ENCODE data around the gene SPPL2C. TPM values are rescaled to one million over a fixed set of nuclear protein-coding genes. Genes with fewer than 3 reads are reported as not detected.

SPPL2C gene
- total RNA-seq, 1 experiment from 2014 or later, result not detected

DNA sequence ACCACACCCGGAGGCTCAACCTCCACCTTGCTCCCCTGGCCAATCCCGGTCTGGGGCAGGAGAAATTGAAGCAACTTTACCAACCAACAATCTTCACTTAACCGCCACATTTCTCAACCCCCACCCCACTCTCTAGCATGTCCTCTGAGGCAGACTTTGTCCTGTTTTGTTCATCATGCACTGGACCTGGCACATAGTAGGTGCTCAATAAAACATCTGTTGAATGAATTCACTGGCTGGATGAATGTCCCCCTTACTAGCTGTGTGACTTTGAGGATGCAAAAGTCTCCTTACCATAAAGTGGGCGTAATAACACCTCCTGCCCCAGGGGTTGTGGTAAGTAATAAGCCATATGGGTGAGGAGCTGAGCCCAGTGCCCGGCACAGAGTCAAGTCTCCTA lies 5.8 kb downstream of the SPPL2C start:
- Mint-ChIP-seq H3K9me3 (ENCODE audit: unreplicated experiment) (no peaks in the 10 kb centered on the region), H3K36me3 (ENCODE audit: insufficient read depth, unreplicated experiment) (peaks cover 6% of the 10 kb centered on the region), H3K4me3 (ENCODE audit: unreplicated experiment) (no peak overlapping the region), H3K27ac (ENCODE audit: low read depth, unreplicated experiment) (no peak overlapping the region), H3K27me3 (ENCODE audit: insufficient read depth, unreplicated experiment) (peaks cover 30% of the 10 kb centered on the region), H3K4me1 (ENCODE audit: insufficient read depth, unreplicated experiment) (no peaks in the 10 kb centered on the region)
- ChIA-PET CTCF (interaction anchor here (0.7 to 5.2 kb wide), 3 partner anchors 19 to 210 kb away, joined by 4 to 44 read pairs (median 18); no protein-coding TSS in a partner anchor), POLR2A (no interaction called here)
- BruUV-seq (replicated peaks), result no TSS peak
- TF ChIP-seq, protein P1, sequence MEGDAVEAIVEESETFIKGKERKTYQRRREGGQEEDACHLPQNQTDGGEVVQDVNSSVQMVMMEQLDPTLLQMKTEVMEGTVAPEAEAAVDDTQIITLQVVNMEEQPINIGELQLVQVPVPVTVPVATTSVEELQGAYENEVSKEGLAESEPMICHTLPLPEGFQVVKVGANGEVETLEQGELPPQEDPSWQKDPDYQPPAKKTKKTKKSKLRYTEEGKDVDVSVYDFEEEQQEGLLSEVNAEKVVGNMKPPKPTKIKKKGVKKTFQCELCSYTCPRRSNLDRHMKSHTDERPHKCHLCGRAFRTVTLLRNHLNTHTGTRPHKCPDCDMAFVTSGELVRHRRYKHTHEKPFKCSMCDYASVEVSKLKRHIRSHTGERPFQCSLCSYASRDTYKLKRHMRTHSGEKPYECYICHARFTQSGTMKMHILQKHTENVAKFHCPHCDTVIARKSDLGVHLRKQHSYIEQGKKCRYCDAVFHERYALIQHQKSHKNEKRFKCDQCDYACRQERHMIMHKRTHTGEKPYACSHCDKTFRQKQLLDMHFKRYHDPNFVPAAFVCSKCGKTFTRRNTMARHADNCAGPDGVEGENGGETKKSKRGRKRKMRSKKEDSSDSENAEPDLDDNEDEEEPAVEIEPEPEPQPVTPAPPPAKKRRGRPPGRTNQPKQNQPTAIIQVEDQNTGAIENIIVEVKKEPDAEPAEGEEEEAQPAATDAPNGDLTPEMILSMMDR (IDR thresholded peaks at IDR 0.05; ENCODE audit: unreplicated experiment), result no peak
- intact Hi-C loops (cut with micrococcal nuclease), result loop anchor here (5.0 kb wide), 2 partner anchors 423 to 713 kb away; partner anchors contain the start of gene ACBD4
- DNase-seq (ENCODE audit: unreplicated experiment), result no peak

DNA sequence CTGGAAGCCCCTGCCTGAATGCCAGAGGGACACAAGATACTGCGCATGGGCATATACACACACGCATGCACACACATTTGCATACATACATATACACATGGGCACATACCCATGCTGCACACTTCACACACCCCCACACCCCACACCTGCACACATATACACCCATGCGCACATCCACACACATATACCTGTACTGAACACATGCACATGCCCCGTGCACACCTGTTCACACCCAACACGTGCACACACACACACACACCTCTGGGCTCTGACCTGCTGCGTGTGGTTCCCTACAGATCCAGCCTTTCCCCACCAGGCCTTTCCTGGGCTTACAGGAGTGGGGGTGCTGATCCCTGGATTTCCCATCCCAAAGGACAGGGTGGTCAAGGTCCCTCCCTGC lies 6.3 kb downstream of the SPPL2C start:
- intact Hi-C loops (cut with micrococcal nuclease), result loop anchor here (5.0 kb wide), 2 partner anchors 424 to 714 kb away; partner anchors contain the start of gene ACBD4
- POLR2A ChIA-PET, result interaction anchor here (0.8 to 1.1 kb wide), 2 partner anchors 211 to 457 kb away, joined by 3 read pairs; no protein-coding TSS in a partner anchor
- Mint-ChIP-seq H3K27me3 (ENCODE audit: insufficient read depth, unreplicated experiment) (peaks cover 30% of the 10 kb centered on the region), H3K4me1 (ENCODE audit: insufficient read depth, unreplicated experiment) (no peaks in the 10 kb centered on the region), H3K4me3 (ENCODE audit: unreplicated experiment) (no peak overlapping the region), H3K9me3 (ENCODE audit: unreplicated experiment) (no peaks in the 10 kb centered on the region), H3K27ac (ENCODE audit: low read depth, unreplicated experiment) (no peak overlapping the region), H3K36me3 (ENCODE audit: insufficient read depth, unreplicated experiment) (peaks cover 6% of the 10 kb centered on the region)
- CTCF ChIA-PET, result interaction anchor here (1.0 to 5.2 kb wide), 7 partner anchors 10 to 459 kb away, joined by 3 to 44 read pairs (median 6); no protein-coding TSS in a partner anchor
- TF ChIP-seq, protein P1 (IDR thresholded peaks at IDR 0.05; ENCODE audit: unreplicated experiment), result no peak
- no TSS peak for BruUV-seq (replicated peaks)
- no peak for DNase-seq (ENCODE audit: unreplicated experiment)

- no peaks in the 10 kb centered on the region for H3K4me1 Mint-ChIP-seq (ENCODE audit: insufficient read depth, unreplicated experiment)
- ChIA-PET POLR2A (interaction anchor here (0.8 to 1.1 kb wide), 2 partner anchors 211 to 458 kb away, joined by 3 read pairs; no protein-coding TSS in a partner anchor), CTCF (interaction anchor here (0.9 to 5.2 kb wide), 19 partner anchors 9 to 716 kb away, joined by 3 to 44 read pairs (median 5); partner anchors contain the start of genes ACBD4 and FMNL1)
- TF ChIP-seq, protein P1 (IDR thresholded peaks at IDR 0.05; ENCODE audit: unreplicated experiment), result no peak
- H3K4me3 Mint-ChIP-seq (ENCODE audit: unreplicated experiment), result no peak overlapping the region
- no TSS peak for BruUV-seq (replicated peaks)
- H3K36me3 Mint-ChIP-seq (ENCODE audit: insufficient read depth, unreplicated experiment), result peaks cover 6% of the 10 kb centered on the region
- no peak overlapping the region for H3K27ac Mint-ChIP-seq (ENCODE audit: low read depth, unreplicated experiment)
- no peak for DNase-seq (ENCODE audit: unreplicated experiment)
- no peaks in the 10 kb centered on the region for H3K9me3 Mint-ChIP-seq (ENCODE audit: unreplicated experiment)
- intact Hi-C loops (cut with micrococcal nuclease), result loop anchor here (5.0 kb wide), 2 partner anchors 424 to 714 kb away; partner anchors contain the start of gene ACBD4
- H3K27me3 Mint-ChIP-seq (ENCODE audit: insufficient read depth, unreplicated experiment), result peaks cover 30% of the 10 kb centered on the region
Observed at GRCh38 chr17:45851464-45851863, 6.8 kb downstream of the SPPL2C start.

DNA sequence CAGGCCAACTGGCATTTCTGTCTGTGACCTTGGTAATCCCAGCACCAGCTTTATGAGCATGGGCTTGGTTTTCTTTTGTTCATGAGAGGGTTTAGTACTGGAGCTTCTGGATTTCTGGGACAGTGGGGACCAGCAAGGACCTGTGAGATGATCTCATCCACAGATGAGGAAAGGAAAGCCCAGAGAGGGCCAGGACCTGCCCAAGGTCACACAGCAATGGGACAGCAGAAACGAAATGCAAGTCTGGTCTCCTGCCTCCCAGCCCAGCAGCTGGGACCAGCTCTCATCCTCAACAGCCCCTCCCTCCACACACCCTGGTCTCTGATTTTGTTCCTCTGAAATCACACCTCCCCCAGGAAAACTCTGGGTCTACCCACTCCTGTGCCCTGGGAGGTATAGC lies 7.2 kb downstream of the SPPL2C start:
- Mint-ChIP-seq H3K4me3 (ENCODE audit: unreplicated experiment) (no peak overlapping the region), H3K36me3 (ENCODE audit: insufficient read depth, unreplicated experiment) (peaks cover 6% of the 10 kb centered on the region), H3K9me3 (ENCODE audit: unreplicated experiment) (no peaks in the 10 kb centered on the region), H3K27ac (ENCODE audit: low read depth, unreplicated experiment) (no peak overlapping the region), H3K4me1 (ENCODE audit: insufficient read depth, unreplicated experiment) (no peaks in the 10 kb centered on the region), H3K27me3 (ENCODE audit: insufficient read depth, unreplicated experiment) (peaks cover 30% of the 10 kb centered on the region)
- ChIA-PET CTCF (interaction anchor here (0.7 to 5.2 kb wide), 26 partner anchors 9 to 717 kb away, joined by 3 to 44 read pairs (median 5); partner anchors contain the start of genes ACBD4 and FMNL1), POLR2A (interaction anchor here (0.8 to 1.1 kb wide), 2 partner anchors 212 to 458 kb away, joined by 3 read pairs; no protein-coding TSS in a partner anchor)
- BruUV-seq (replicated peaks), result no TSS peak
- intact Hi-C loops (cut with micrococcal nuclease), result loop anchor here (1.0 to 5.0 kb wide), 4 partner anchors 212 to 715 kb away; partner anchors contain the start of gene ACBD4
- TF ChIP-seq, protein P1 (IDR thresholded peaks at IDR 0.05; ENCODE audit: unreplicated experiment), result no peak
- DNase-seq (ENCODE audit: unreplicated experiment), result no peak
